ENCODE measurements around the gene AP4M1.

GRCh38 chr7:100157334-100158228, 56.1 kb downstream of the AP4M1 start:
- TF ChIP-seq CTCF (IDR thresholded peaks at IDR 0.05), result no peak
- no peak for TF ChIP-seq POLR2A (IDR thresholded peaks at IDR 0.05)

All from breast epithelium (tissue), 3 donors.